H9 (cell line): ENCODE results near the gene HOATZ. TPM values are rescaled to one million over a fixed set of nuclear protein-coding genes. Genes with fewer than 3 reads are reported as not detected.

Experiments
- DNase-seq: peaks from one replicate; pipeline ENCODE4 v3.0.0-alpha.2; 2017
- H2AFZ ChIP-seq: one replicate; pipeline ENCODE4 v1.6.1; 2013; ENCODE audit warnings: mild to moderate bottlenecking, low read length, control low read depth, moderate library complexity
- H2AK5ac ChIP-seq: 2 replicates; pipeline ENCODE4 v1.6.1; 2013; ENCODE audit warnings: low read length, control low read depth, mixed read lengths; ENCODE audit not compliant: insufficient read length
- H2BK120ac ChIP-seq: one replicate; pipeline ENCODE4 v1.6.1; 2013; ENCODE audit warnings: low read depth, mild to moderate bottlenecking, low read length, control low read depth, inconsistent platforms; ENCODE audit not compliant: poor library complexity, severe bottlenecking
- H2BK12ac ChIP-seq: 2 replicates; pipeline ENCODE4 v1.6.1; 2013; ENCODE audit warnings: low read length, control low read depth, mixed read lengths, low read depth; ENCODE audit not compliant: insufficient read length
- H2BK15ac ChIP-seq: 2 replicates; pipeline ENCODE4 v1.6.1; 2013; ENCODE audit warnings: low read depth, low read length, control low read depth
- H2BK20ac ChIP-seq: one replicate; pipeline ENCODE4 v1.6.1; 2013; ENCODE audit warnings: low read depth, mild to moderate bottlenecking, low read length, control low read depth, inconsistent platforms; ENCODE audit not compliant: poor library complexity, severe bottlenecking
- H2BK5ac ChIP-seq: 2 replicates; pipeline ENCODE4 v1.6.1; 2013; ENCODE audit warnings: low read length, control low read depth, mixed read lengths; ENCODE audit not compliant: insufficient read length
- H3K14ac ChIP-seq: 2 replicates; pipeline ENCODE4 v1.6.1; 2013; ENCODE audit warnings: low read length, control low read depth; ENCODE audit not compliant: insufficient read depth
- H3K18ac ChIP-seq: 2 replicates; pipeline ENCODE4 v1.6.1; 2013; ENCODE audit warnings: low read depth, mild to moderate bottlenecking, mixed read lengths, low read length, control low read depth; ENCODE audit not compliant: insufficient read length
- H3K23ac ChIP-seq: 2 replicates; pipeline ENCODE4 v1.6.1; 2013; ENCODE audit warnings: low read length, control low read depth, mixed read lengths, low read depth; ENCODE audit not compliant: insufficient read length
- H3K23me2 ChIP-seq: 2 replicates; pipeline ENCODE4 v1.6.1; 2013; ENCODE audit warnings: low read depth, mild to moderate bottlenecking, mixed read lengths, low read length, control low read depth; ENCODE audit not compliant: insufficient read length, poor library complexity, severe bottlenecking
- H3K27ac ChIP-seq: 2 replicates; pipeline ENCODE4 v1.5.1; 2013; ENCODE audit warnings: low read length, control low read depth, mixed read lengths, low read depth; ENCODE audit not compliant: insufficient read length
- H3K27me3 ChIP-seq: 2 replicates; pipeline ENCODE4 v1.6.1; 2013; ENCODE audit warnings: low read length, control low read depth, inconsistent platforms; ENCODE audit not compliant: insufficient read depth
- H3K4ac ChIP-seq: 2 replicates; pipeline ENCODE4 v1.6.1; 2013; ENCODE audit warnings: low read depth, mild to moderate bottlenecking, control low read depth, inconsistent platforms, low read length, moderate library complexity
- H3K4me1 ChIP-seq: 2 replicates; pipeline ENCODE4 v1.6.1; 2013; ENCODE audit warnings: low read length, control low read depth, inconsistent platforms; ENCODE audit not compliant: insufficient read depth
- H3K4me2 ChIP-seq: 2 replicates; pipeline ENCODE4 v1.6.1; 2013; ENCODE audit warnings: low read length, control low read depth, mixed read lengths; ENCODE audit not compliant: insufficient read length, insufficient read depth
- H3K56ac ChIP-seq: 2 replicates; pipeline ENCODE4 v1.6.1; 2013; ENCODE audit warnings: low read depth, mild to moderate bottlenecking, mixed read lengths, low read length, control low read depth; ENCODE audit not compliant: insufficient read length
- H3K79me1 ChIP-seq: 2 replicates; pipeline ENCODE4 v1.6.1; 2013; ENCODE audit warnings: low read depth, mild to moderate bottlenecking, moderate library complexity, low read length, control low read depth, inconsistent platforms; ENCODE audit not compliant: insufficient read depth, poor library complexity, severe bottlenecking
- H3K79me2 ChIP-seq: 2 replicates; pipeline ENCODE4 v1.6.1; 2013; ENCODE audit warnings: low read length, control low read depth, inconsistent platforms; ENCODE audit not compliant: insufficient read depth
- H3K9ac ChIP-seq: 2 replicates; pipeline ENCODE4 v1.6.1; 2013; ENCODE audit warnings: low read length, control low read depth, mixed read lengths; ENCODE audit not compliant: insufficient read length; ENCODE audit errors: extremely low read depth
- H3K9me3 ChIP-seq: one replicate; pipeline ENCODE4 v1.6.1; 2013; ENCODE audit warnings: low read depth, low read length, inconsistent platforms; ENCODE audit not compliant: control insufficient read depth
- H3T11ph ChIP-seq: one replicate; pipeline ENCODE4 v1.6.1; 2013; ENCODE audit warnings: mild to moderate bottlenecking, low read length, control low read depth, inconsistent platforms
- H4K20me1 ChIP-seq: one replicate; pipeline ENCODE4 v1.6.1; 2013; ENCODE audit not compliant: control insufficient read depth, insufficient read length, insufficient read depth
- H4K5ac ChIP-seq: 2 replicates; pipeline ENCODE4 v1.6.1; 2013; ENCODE audit warnings: low read depth, mild to moderate bottlenecking, mixed read lengths, low read length, control low read depth; ENCODE audit not compliant: insufficient read length
- H4K8ac ChIP-seq: replicated peaks from 2 replicates; pipeline ENCODE4 v1.6.1; 2013; ENCODE audit warnings: low read length, control low read depth, mixed read lengths, low read depth; ENCODE audit not compliant: insufficient read length
- H4K91ac ChIP-seq: 2 replicates; pipeline ENCODE4 v1.6.1; 2013; ENCODE audit warnings: low read depth, mild to moderate bottlenecking, moderate library complexity, mixed read lengths, low read length, control low read depth; ENCODE audit not compliant: insufficient read length
- H3K27ac Mint-ChIP-seq, 3 experiments: 2 replicates in 2 of 3; 3 replicates in 1 of 3; pipeline ENCODE4 v1.8.0; 2020 to 2021; ENCODE audit warnings: mixed read lengths in 3 of 3, mild to moderate bottlenecking in 1 of 3, moderate library complexity in 1 of 3
- H3K27me3 Mint-ChIP-seq: 2 replicates; pipeline ENCODE4 v1.8.0; 2021; ENCODE audit warnings: low read depth, mild to moderate bottlenecking, moderate library complexity, mixed read lengths
- H3K36me3 Mint-ChIP-seq, 3 experiments: 2 replicates in 2 of 3; 3 replicates in 1 of 3; pipeline ENCODE4 v1.8.0; 2020 to 2021; ENCODE audit warnings: low read depth in 3 of 3, mixed read lengths in 3 of 3; ENCODE audit not compliant: insufficient read depth in 1 of 3
- H3K4me1 Mint-ChIP-seq, 2 experiments: 2 replicates each; pipeline ENCODE4 v1.8.0; 2020; ENCODE audit warnings: mixed read lengths in 2 of 2
- H3K4me3 Mint-ChIP-seq, 2 experiments: 2 replicates in 1 of 2; 3 replicates in 1 of 2; pipeline ENCODE4 v1.8.0; 2020 to 2021; ENCODE audit warnings: mild to moderate bottlenecking in 2 of 2, mixed read lengths in 2 of 2, moderate library complexity in 1 of 2
- H3K9me3 Mint-ChIP-seq, 2 experiments: 2 replicates in 1 of 2; 3 replicates in 1 of 2; pipeline ENCODE4 v1.8.0; 2020; ENCODE audit warnings: mild to moderate bottlenecking in 2 of 2, mixed read lengths in 2 of 2, moderate library complexity in 1 of 2
- CTCF ChIP-seq: fragments of 200-600 bp; sonication (generic); conservative IDR thresholded peaks from 3 replicates; pipeline ENCODE4 v1.8.0; 2021; ENCODE audit warnings: antibody characterized with exemption, mild to moderate bottlenecking
- WGBS: extraction: QIAGEN DNeasy Blood & Tissue Kit; methylation state at CpG from one replicate; pipeline ENCODE4 v1.1.7; 2013; ENCODE audit warnings: missing lambda C conversion rate, low lambda C conversion rate, mixed read lengths; ENCODE audit not compliant: insufficient read length; ENCODE audit errors: extremely low coverage; 5-methylcytosine and 5-hydroxymethylcytosine counted together
- total RNA-seq: library from RNA; stranded (reverse); gene quantifications from 2 replicates; pipeline ENCODE4 v1.2.1, GENCODE V29; 2021

Gene HOATZ
- total RNA-seq, 1 experiment from 2014 or later, result not detected

- H3K4me1 Mint-ChIP-seq, result peaks cover 6% of the 10 kb centered on the region in 2 experiments; a peak in 3 of 4 replicates
- no peak for TF ChIP-seq CTCF
- no peaks in the 10 kb centered on the region for H3K79me1 ChIP-seq
Measured at GRCh38 chr11:111530091-111530490, 15.5 kb downstream of the HOATZ start.

More at GRCh38 chr11:111530091-111530490, 15.5 kb downstream of the HOATZ start:
- Histone ChIP-seq H2BK120ac (no peak overlapping the region), H2BK20ac (no peak overlapping the region), H3K9ac (no peak overlapping the region), H3T11ph (no peak overlapping the region), H4K20me1 (no peaks in the 10 kb centered on the region), H2AK5ac (no peak overlapping the region), H3K79me2 (no peaks in the 10 kb centered on the region), H3K9me3 (no peaks in the 10 kb centered on the region), H2BK5ac (no peak overlapping the region), H3K56ac (no peak overlapping the region), H3K27me3 (no peaks in the 10 kb centered on the region), H3K4ac (no peak overlapping the region), H3K14ac (no peak overlapping the region), H4K5ac (no peak overlapping the region), H3K23me2 (no peaks in the 10 kb centered on the region), H3K23ac (no peak overlapping the region), H3K4me2 (no peak overlapping the region), H3K4me1 (no peaks in the 10 kb centered on the region), H2BK12ac (no peak overlapping the region), H4K8ac (no peak overlapping the region), H2AFZ (no peak overlapping the region), H3K27ac (no peak overlapping the region), H3K18ac (no peak overlapping the region), H4K91ac (no peak overlapping the region), H2BK15ac (no peak overlapping the region)
- DNase-seq, result no peak
- Mint-ChIP-seq H3K36me3 (no peaks in the 10 kb centered on the region), H3K27me3 (no peaks in the 10 kb centered on the region; the same call in 1 of the 2 replicates), H3K9me3 (no peaks in the 10 kb centered on the region), H3K4me3 (no peak overlapping the region), H3K27ac (no peak overlapping the region)
- WGBS, result no CpG with 5 or more reads among the region's 3 CpGs
